GOT3 (cell line): ENCODE measurements around the gene EFNA2.
"Not testable (repeated sequence)": the region's sequence is repeated elsewhere in the genome, so short reads cannot be mapped to it uniquely, and the experiment has no call there.

Source experiments
- DNase-seq: peaks from one replicate; lab custom pipeline; 2025; ENCODE audit warnings: mixed read lengths; lab: John Stamatoyannopoulos, UW

Gene EFNA2

DNA sequence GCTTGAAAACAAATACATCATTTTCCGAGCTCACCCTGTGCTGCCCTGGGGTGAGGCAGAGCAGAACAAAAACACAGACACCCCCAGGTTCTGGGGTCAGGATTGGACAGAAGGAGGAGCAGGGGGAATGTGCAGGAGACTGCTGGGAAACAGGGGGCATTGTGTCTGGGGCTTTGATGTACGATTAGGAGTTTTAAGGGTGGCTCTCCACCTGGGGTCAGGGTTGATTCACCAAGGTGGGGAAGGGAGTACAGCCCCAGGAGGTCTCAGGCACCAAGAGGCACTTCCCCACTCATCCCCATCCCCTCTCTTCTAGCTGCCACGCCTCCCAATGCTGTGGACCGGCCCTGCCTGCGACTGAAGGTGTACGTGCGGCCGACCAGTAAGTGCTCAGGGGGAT is 12.6 kb downstream of the EFNA2 start:
- no peak for DNase-seq

DNA sequence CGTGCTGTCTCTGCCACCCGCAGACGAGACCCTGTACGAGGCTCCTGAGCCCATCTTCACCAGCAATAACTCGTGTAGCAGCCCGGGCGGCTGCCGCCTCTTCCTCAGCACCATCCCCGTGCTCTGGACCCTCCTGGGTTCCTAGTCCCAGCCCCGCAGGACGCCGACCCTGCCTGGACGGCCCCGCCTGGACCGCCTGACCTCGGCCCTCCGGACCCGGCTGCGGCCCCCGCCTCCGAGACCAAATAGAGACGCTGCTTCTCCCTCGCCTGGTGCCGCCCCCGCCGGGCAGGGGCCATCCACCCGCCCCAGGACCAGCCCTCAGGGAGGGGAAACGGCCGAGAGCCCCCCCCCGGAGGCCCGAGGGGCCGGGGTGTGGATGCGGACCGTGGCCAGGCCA is 14.1 kb downstream of the EFNA2 start:
- DNase-seq = no peak

DNA sequence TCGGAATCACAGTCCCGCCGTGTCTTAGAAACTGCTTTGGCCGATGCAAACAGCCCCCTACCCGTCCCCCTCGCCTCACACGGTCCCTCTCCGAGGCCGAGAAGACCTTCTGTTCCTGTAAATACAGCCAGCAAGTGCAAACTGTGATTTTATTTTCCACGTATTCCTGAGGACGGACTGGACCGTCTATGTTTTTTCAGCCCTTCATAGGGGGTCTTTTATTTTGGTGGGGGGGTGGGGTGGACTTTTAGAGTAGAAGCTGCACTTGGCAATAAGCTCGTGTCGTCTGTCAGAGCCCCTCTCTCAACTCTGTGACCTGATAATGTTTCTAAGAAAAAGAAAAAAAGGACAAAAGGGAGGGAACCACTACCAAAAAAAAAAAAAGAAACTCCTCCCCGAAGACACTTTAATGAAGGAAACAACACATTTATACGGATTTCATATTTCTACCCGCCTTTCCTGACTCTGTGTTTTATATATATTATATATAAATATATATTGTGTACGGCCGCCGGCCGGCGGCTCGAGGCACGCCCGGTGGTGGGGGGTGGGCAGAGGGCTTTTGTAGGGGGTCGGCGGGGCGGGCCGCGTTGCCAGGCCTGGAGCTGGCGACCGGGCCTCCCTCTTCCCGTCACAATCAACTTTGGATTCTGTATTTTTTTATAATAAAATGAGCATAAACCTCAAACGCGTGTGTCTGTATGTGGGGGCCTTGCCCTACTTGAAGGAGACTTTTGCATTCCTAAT is 15.2 kb downstream of the EFNA2 start:
- no peak for DNase-seq

DNA sequence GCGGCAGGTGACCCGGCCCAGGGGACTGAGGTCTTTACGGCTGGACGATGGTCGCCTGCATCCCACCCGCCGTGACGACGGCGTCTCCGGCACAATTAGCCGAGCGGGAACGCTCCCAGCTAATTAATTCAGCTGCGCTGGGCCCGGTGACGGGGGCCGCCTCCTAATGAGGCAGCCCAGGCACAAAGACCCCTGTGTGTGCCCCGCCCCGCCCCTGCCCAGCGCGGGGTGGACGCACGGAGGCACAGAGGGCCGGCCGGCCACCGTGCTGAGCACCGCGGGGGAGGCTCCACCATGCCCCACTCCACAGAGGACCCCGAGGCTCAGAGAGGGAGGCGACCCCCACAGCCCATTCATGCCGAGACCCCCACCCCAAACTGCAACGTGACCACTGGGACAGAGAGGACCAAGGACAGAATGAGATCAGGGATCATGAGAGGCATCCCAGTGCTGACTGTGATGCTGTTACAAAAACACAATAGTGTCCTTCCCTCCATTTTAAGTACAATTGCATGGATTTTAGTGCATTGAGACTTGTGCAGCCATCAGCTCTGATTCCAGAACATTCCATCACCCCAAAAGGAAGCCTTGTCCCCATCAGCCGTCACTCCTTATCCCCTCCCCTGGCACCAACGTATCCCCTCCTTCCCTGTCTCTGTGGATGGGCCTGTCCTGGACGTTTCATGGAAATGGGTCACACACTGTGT is 17.0 kb downstream of the EFNA2 start:
- DNase-seq = no peak

DNA sequence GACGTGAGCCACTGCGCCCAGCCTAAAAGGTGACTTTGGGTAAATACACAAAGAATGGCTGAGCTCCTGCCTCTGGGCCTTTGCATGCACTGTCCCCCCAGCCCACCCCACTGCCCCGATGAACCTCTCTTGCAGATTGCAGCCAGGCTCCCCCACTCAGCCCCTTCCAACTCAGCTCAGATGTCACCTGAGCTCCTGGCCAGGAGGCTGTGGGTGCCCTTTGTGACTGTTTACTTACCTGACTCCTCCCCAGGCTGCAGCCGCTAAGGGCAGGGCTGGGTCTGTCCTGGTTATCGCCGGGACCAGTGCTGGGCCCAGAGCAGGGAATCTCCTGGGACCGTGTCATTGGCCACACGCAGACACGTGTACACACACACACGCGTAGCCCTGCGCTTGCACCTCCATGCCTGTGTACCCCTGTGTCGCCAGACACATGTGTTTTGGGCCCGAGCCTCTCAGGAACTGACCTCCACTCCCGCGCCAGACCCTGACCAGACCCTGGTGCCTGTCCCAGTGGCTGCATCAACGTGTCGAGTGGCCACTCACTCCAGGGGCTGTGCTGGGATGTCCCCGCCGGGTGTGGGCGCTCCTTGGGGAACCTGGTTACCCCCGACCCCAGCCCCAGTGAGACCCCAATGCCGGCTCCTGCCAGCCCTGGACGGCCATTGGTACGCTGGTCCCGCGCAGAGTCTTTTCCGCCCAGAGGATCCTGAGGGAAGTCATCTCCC is 18.7 kb downstream of the EFNA2 start:
- DNase-seq = no peak

DNA sequence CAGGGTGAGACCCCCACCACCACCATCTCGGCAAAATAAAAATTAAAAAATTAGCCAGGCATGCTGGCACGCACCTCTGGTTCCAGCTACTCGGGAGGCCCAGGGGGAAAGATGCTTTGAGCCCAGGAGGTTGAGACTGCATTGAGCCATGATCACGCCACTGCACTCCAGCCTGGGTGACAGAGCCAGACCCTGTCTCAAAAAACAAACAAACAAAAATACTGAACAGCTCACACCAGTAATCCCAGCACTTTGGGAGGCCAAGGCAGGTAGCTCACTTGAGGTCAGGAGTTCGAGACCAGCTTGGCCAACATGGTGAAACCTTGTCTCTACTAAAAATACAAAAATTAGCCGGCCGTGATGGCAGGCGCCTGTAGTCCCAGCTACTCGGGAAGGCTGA is 19.7 kb downstream of the EFNA2 start:
- DNase-seq = not testable (repeated sequence)

DNA sequence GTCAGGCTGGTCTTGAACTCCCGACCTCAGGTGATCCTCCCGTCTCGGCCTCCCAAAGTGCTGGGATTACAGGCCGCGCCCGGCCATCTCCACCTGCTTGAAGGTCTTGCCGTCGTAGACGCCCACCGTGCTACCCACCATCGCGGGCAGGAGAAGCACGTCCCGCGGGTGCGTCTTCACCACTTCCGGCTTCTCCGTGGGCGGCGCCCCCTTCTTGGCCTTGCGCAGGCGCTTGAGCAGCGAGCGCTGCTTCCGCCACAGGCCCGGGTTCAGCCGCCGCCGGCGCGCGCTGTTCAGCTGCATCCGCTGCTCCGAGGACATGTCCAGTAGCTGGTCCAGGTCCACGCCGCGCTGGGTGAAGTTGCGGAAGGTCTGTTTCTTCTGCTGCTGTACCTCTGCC is 21.6 kb downstream of the EFNA2 start:
- DNase-seq = no peak

DNA sequence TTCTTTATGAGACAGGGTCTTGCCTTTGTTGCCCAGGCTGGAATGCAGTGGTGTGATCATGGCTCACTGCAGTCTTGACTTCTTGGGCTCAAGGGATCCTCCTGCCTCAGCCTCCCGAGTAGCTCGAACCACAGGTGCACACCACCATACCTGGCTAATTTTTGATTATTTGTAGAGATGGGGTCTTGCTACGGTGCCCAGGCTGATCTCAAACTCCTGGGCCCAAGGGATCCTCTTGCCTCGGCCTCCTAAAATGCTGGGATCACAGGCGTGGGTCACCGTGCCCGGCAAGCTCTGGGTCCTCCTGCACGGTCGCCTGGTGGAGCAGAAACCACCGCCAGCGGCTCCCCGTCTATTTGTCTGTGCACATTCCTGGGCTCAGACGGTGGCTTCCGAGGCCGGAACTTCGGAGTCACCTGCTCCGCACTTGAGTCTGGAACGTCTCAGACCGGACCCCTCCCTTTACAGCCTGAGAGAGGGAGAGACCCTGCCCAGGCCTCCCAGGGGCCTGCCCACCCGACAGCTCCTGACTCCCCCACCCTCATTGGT is 22.2 kb downstream of the EFNA2 start:
- no peak for DNase-seq

DNA sequence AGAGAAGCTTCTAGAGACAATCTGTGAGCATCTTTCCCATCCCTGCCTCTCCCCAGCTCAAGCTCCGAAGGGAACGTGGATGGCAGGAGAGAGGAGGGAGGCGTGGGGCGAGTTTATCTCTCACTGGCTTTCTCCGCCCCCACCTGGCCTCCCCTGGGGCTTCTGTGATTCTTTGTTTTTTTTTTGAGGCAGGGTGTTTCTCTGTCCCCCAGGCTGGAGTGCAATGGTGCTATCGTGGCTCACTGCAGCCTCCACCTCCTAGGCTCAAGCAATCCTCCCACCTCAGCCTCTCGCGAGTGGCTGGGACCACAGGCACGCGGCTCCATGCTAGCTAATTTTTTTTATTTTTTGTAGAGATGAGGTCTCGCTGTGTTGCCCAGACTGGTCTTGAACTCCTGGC is 23.0 kb downstream of the EFNA2 start:
- no peak for DNase-seq

DNA sequence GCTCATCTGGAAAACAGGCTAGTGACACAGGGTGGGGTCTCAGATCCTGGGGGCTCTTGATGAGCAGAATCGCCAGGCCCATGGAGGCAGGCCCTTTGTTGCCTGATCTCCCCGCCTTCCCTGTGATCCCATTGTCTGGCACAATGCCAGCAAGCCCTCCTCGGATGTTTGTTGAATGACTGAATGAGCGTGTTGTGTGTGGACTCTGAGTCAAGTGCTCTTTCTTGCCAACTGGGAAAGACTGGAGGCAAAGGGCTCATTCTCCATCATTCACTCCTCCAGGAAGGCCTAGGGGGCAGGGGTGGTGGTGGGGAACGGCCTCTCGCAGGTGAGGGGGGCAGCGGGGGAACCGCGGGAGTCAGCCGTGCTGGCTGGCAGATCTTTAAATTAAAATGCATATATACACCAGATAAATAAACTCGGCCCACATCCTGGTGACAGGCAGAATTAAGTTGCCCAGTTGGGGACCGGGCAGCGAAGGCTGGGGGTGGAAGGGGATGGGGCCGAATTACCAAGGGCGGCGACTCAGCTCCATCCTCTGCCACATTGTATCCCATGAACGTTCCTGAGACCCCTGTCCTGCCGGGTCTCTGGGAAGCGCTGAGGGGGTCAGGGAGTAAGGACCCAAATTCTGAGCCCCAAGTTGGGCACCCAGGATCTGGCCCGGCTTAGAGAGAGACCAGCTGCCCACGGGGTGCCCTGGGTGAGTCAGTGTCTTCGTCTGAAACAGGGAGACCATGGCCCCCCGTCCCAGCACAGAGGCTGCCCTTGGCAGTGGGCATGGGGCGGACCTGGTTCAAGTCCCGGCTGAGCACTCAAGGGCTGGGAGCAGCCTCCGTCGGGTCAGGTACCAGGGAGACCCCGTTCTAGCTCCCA is 24.5 kb downstream of the EFNA2 start:
- DNase-seq = no peak

DNA sequence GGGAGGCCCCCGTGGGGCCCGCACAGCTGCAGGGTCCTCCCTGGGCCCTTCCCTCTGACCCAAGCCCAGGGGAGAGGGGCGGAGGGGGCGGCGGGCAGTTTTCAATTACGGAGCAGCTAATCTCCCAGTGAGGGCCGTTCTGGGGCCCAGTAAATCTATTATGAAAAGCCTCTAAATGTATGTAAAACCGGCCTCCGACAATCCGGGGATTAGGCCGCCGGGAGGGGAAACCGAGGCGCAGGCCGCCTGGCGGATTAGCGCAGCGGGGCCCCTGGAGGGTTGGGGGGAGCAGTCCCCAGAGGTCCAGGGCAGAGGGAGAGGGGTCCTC is 25.1 kb downstream of the EFNA2 start:
- DNase-seq = no peak

DNA sequence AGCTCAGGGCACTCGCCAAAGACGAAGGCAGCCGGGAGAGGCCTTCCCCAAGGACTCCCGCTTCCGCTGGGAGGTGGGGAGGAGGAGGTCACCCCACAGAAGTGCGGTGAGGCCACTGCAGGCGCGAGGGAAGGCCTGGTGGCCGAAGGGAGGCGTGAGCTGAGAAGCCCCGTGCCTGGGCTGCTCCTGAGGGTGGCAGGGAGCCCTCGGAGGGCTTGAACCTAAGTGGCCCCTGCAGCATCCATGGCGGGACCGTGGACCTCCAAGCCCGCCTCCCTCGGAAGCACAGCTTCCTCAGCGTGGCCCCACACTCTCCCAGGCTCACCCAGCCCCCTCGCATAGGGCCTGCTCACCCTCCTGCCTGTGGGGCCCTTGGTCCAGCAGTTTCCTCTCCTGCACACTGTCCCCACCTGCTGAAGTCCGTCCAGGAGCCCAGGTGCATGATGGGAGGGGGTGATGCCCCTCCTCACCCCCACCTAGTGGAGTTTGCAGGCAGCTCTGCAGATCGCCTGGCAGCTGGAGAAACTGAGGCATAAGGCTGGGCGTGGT is 25.9 kb downstream of the EFNA2 start:
- DNase-seq = no peak

DNA sequence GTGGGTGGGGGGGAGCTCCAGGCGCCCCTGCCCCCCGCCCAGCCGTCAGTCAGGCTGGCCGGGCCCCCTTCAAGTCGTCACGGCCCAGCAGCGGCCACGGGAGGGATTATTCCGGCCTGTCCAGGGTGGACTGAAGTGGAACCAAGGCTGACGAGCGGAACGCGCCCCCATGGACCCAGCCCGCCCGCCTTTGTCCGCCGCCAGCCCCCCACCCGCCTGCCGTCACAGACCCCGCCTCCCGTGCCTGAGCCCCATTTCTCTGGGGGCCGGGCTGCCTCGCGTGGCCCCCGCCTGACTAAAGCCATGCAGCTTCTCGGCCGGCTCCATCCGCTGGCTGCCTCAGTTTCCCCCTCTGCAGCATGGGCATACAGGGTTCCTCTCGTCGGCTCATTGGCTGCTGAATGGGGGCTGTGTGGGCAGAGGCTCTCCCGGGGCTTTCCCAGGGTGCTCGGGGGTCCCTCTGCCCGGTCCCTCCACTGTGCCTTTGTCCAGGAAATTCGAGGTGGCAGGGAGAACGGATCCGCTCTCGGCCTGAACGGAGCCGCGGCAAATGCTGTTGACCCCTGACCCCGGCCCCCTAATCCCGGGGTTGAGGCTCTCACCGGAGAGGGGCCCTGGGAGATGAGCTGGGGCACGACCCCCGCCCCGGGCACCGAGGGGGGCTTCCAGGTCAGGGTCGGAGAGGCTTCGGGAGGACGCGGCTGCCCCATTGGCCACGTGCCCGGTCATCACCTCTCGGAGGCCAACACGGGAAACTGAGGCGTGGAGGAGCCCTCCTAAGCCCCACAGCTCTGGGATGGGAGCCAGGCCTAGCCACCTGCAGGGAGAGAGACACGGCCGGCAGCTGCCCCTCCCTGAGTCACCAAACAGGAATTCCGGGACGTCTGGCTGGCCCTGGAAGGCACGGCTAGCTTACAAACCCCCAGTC is 27.4 kb downstream of the EFNA2 start:
- no peak for DNase-seq

DNA sequence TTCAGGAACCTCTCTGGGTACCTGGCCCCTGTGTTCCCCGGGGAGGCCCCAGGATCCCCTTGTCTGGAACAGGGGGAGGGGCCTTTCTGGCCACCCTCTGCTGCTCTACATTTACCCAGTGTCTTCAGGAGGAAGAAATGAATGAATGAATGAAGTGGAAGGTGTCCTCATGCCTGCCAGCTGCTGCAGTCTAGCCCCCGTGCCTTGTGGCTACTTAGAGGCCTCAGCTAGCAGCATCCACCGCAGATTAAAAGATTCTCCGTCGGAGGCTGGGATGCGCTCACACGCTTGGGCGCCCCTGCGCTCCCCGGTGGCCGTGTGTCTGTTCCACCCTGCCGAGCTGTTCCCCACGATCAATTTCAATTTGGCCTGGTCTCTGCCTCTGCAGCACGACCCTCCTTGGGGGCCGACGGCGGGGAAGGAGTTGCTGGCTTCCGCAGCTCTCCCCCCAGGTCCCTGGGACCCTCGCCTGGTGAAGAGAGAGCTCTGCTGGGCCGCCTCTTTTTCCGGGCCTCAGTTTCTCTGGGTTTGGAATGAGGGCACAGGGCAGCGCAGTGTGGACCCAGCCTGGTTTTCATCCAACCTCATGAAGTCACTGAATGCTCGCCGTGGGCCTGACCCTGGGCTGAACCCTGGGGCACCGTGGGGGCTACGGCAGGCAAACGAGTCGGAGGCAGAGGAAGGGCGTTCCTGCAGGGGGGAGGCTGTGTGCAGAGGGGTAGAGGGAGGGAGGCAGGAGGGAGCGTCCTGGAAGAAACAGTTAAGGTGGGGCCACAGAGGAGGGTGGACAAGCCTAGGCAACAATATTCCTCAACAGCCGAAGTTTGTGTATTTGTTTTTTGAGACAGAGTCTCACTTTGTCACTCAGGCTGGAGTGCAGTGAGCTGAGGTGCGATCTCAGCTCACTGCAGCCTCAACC is 28.3 kb downstream of the EFNA2 start:
- DNase-seq = no peak

DNA sequence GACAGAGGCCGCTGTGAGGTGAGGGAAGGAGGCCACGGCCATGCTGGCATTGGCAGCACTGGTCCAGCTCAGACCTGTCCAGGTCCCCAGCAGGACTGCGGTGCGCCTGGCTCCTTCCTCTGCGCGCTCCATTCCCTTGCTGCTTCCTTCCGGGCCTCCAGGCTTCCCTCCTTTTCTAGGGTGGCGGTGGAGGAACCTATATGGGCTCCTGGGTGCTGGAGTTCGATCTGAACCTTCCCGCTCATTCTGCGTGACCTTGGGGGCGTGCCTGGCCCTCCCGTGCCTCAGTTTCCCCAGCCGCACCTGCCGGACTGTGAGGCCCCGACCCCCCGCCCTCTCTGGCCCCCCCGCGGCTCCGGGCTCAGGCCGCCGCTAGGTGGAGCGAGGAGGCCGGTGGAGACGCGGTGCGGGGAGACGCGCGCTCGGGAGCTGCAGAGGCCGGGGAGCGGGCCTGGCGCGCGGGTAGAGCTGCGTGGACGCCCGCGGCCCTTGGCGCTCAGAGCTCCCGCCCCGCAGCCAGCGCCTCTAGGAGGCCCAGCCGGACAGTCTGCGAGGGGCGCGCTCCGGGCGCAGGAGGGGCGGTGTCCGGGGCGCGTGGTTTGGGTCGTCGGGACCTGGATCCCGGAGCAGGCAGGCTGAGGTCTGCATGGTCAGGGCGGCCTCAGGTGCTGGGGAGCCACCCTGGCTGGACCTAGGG is 29.9 kb downstream of the EFNA2 start:
- no peak for DNase-seq

DNA sequence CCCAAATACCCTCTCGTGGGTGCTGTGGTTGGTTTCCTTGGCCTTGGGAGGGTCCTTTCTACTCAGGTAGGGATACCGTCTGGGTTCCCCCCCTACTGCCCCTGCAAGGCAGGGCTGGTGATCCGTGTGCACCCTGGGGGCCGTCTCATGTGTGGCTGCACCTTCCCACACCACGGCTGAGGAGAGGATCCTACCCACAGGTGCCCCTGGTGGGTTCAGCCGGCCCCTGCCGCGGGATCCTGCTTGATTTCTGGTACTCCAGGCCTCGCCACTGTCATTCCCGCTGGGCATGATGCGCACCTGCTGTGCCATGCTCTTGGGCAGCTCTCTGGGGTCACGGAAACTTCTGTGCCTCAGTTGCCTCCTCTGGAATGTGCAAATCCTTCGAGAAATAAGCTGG is 30.8 kb downstream of the EFNA2 start:
- no peak for DNase-seq

DNA sequence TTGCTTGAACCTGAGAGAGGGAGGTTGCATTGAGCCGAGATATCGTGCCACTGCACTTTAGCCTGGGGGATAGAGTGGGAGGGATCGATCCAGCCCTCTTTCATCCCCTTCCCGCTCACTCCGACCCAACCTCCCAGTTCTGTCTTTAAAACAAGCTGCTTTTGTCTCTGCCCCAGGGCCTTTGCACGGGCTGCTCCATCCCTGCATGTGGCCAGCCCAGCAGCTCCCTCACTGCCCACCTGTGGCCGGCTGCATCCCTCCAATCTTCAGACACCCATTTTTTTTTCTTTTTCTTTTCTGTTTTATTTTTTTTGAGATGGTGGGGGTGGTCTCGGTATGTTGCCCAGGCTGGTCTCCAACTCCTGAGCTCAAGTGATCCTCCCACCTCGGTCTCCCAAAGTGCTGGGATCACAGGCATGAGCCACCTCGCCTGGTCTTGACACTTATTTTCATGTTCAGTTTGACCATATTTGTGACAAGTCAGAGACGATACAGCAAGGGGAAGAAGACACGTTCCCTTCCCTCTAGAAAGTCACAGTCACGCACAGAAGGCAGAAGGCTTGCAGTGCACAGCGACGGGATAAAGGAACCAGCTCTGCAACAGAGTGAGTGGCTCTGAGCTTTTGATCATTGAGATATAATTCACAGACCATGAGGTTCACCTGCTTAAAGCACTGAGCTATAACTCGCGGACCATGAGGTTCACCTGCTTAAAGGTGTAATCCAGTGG is 31.8 kb downstream of the EFNA2 start:
- no peak for DNase-seq
